Caco-2 (cell line): ENCODE results near the gene UCHL5. TPM values are rescaled to one million over a fixed set of nuclear protein-coding genes. Genes with fewer than 3 reads are reported as not detected.

Source experiments
- BruUV-seq: library from RNA; stranded (reverse); fragments of 400-500 nt; replicated peaks from 2 replicates; lab custom pipeline; 2021; lab: Mats Ljungman, UMichigan
- CTCF ChIA-PET: fragments of 300-600 bp; sonication (Branson Sonifier 250); formaldehyde crosslinking; loops from one replicate; lab custom pipeline; 2022; ENCODE audit warnings: antibody characterized with exemption; lab: Charles Lee
- POLR2A ChIA-PET: fragments of 300-600 bp; sonication (Branson Sonifier 250); formaldehyde crosslinking; loops from one replicate; lab custom pipeline; 2022; ENCODE audit warnings: antibody characterized with exemption; lab: Charles Lee
- DNase-seq, 2 experiments: peaks; one replicate each; pipeline versions ENCODE4 v3.0.0 to v3.0.0-alpha.2; 2020 to 2022
- H3K27me3 ChIP-seq: replicated peaks from 2 replicates; pipeline ENCODE4 v1.6.0; 2011; ENCODE audit warnings: low read length; ENCODE audit not compliant: control insufficient read depth, insufficient read depth
- H3K36me3 ChIP-seq: 2 replicates; pipeline ENCODE4 v1.5.1; 2011; ENCODE audit warnings: low read length; ENCODE audit not compliant: control insufficient read depth, insufficient read depth
- H3K4me1 ChIP-seq: fragments of 250-450 bp; sonication (Bioruptor Pico); 2 replicates; pipeline ENCODE4 v1.5.1; 2020; ENCODE audit warnings: mild to moderate bottlenecking
- H3K4me3 ChIP-seq: 2 replicates; pipeline ENCODE4 v1.5.1; 2011; ENCODE audit warnings: low read depth, mild to moderate bottlenecking, control low read depth, low read length
- H3K9me3 ChIP-seq: fragments of 250-450 bp; sonication (Bioruptor Pico); 2 replicates; pipeline ENCODE4 v1.5.1; 2020; ENCODE audit warnings: mild to moderate bottlenecking, moderate library complexity
- H3K27ac Mint-ChIP-seq: one replicate; pipeline ENCODE4 v1.8.0; 2022; ENCODE audit warnings: mixed read lengths; ENCODE audit not compliant: unreplicated experiment
- H3K27me3 Mint-ChIP-seq: one replicate; pipeline ENCODE4 v1.8.0; 2022; ENCODE audit warnings: mixed read lengths; ENCODE audit not compliant: insufficient read depth, unreplicated experiment
- H3K36me3 Mint-ChIP-seq: one replicate; pipeline ENCODE4 v1.8.0; 2022; ENCODE audit warnings: mild to moderate bottlenecking, mixed read lengths; ENCODE audit not compliant: insufficient read depth, unreplicated experiment
- H3K4me1 Mint-ChIP-seq: one replicate; pipeline ENCODE4 v1.8.0; 2022; ENCODE audit warnings: low read depth, mixed read lengths; ENCODE audit not compliant: unreplicated experiment
- H3K4me3 Mint-ChIP-seq: one replicate; pipeline ENCODE4 v1.8.0; 2022; ENCODE audit warnings: mild to moderate bottlenecking, moderate library complexity, mixed read lengths; ENCODE audit not compliant: unreplicated experiment
- H3K9me3 Mint-ChIP-seq: one replicate; pipeline ENCODE4 v1.8.0; 2022; ENCODE audit warnings: mixed read lengths; ENCODE audit not compliant: unreplicated experiment
- intact Hi-C: fragments of 100-400 bp; cut with micrococcal nuclease; formaldehyde crosslinking; loops from one replicate; pipeline ENCODE4 v1.10.0; 2022; ENCODE audit not compliant: unreplicated experiment
- total RNA-seq: library from RNA; stranded (reverse); gene quantifications from 2 replicates; pipeline ENCODE4 v1.2.3, GENCODE V29; 2022
- TF ChIP-seq, protein P1 (sequence below), 2 experiments: fragments of 200-600 bp in 1 of 2; IDR thresholded peaks; 1 replicate in 1 of 2; 2 replicates in 1 of 2; pipeline versions ENCODE4 v1.5.1 to v1.8.0; 2011 to 2022; ENCODE audit warnings: antibody characterized with exemption in 1 of 2, control low read depth in 1 of 2, inconsistent platforms in 1 of 2, low read depth in 1 of 2, low read length in 1 of 2, mild to moderate bottlenecking in 1 of 2, moderate library complexity in 1 of 2; ENCODE audit not compliant: insufficient read depth in 1 of 2, severe bottlenecking in 1 of 2, unreplicated experiment in 1 of 2

UCHL5 gene
- total RNA-seq, 1 experiment from 2014 or later: 49.6 TPM

DNA sequence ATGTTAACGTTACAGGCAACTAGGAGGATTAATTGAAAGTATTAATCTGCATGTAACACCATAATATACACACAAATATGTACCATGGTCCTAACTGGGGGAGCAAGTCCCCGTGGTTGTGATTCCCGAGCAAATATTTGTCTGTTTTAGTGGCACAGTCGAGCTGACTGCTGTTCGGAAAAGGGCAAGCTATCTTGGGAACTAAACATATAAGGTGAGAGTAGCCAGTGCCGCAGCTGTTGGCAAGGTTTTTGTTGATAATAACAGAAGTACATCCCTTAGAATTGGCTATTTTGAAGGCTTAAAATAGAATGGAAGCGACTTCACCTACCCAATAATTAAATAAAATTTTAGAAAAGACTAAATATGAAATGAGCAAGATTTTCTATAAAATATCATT, 45.5 kb downstream of the UCHL5 start:
- Mint-ChIP-seq H3K27ac (no peak overlapping the region), H3K27me3 (no peaks in the 10 kb centered on the region), H3K36me3 (no peaks in the 10 kb centered on the region), H3K9me3 (no peaks in the 10 kb centered on the region), H3K4me3 (no peak overlapping the region), H3K4me1 (peaks cover 9% of the 10 kb centered on the region)
- CTCF ChIA-PET: no interaction called here
- Histone ChIP-seq H3K27me3 (no peaks in the 10 kb centered on the region), H3K4me3 (no peak overlapping the region), H3K36me3 (no peaks in the 10 kb centered on the region), H3K4me1 (peaks cover 12% of the 10 kb centered on the region), H3K9me3 (no peaks in the 10 kb centered on the region)
- POLR2A ChIA-PET: no interaction called here
- no peak for DNase-seq
- TF ChIP-seq, protein P1, sequence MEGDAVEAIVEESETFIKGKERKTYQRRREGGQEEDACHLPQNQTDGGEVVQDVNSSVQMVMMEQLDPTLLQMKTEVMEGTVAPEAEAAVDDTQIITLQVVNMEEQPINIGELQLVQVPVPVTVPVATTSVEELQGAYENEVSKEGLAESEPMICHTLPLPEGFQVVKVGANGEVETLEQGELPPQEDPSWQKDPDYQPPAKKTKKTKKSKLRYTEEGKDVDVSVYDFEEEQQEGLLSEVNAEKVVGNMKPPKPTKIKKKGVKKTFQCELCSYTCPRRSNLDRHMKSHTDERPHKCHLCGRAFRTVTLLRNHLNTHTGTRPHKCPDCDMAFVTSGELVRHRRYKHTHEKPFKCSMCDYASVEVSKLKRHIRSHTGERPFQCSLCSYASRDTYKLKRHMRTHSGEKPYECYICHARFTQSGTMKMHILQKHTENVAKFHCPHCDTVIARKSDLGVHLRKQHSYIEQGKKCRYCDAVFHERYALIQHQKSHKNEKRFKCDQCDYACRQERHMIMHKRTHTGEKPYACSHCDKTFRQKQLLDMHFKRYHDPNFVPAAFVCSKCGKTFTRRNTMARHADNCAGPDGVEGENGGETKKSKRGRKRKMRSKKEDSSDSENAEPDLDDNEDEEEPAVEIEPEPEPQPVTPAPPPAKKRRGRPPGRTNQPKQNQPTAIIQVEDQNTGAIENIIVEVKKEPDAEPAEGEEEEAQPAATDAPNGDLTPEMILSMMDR (IDR thresholded peaks at IDR 0.05; ENCODE audit: insufficient read depth in 1 of 2, low read depth in 1 of 2, low read length in 1 of 2, severe bottlenecking in 1 of 2, unreplicated experiment in 1 of 2): no peak
- intact Hi-C loops: no loop called here
- no TSS peak for BruUV-seq

DNA sequence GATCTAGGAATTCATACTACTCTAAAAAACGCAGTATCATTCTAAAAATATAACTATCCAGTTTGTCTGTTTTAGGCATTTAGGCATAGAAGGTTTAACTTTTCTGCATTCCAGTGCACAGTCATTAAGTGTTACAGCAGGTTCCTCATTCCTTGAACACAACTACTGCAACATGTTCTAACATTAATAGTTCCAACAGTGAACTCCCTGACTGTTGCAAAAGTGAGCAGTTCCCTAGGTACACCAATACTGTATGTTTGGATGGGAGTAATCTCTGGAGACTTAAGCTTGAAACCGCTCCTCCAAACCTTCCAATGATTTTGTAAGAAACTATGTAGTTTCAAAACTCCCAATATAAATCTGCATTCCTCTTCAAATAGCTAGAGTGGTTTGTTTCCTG, 46.2 kb downstream of the UCHL5 start:
- DNase-seq: no peak
- peaks cover 19% of the 10 kb centered on the region for H3K4me1 ChIP-seq
- TF ChIP-seq, protein P1 (IDR thresholded peaks at IDR 0.05; ENCODE audit: insufficient read depth in 1 of 2, low read depth in 1 of 2, low read length in 1 of 2, severe bottlenecking in 1 of 2, unreplicated experiment in 1 of 2): no peak
- H3K4me3 ChIP-seq: no peak overlapping the region
- intact Hi-C loops: no loop called here
- Mint-ChIP-seq H3K4me1 (peaks cover 9% of the 10 kb centered on the region), H3K36me3 (no peaks in the 10 kb centered on the region), H3K27ac (no peak overlapping the region), H3K4me3 (no peak overlapping the region), H3K9me3 (no peaks in the 10 kb centered on the region), H3K27me3 (no peaks in the 10 kb centered on the region)
- no peaks in the 10 kb centered on the region for H3K9me3 ChIP-seq
- POLR2A ChIA-PET: no interaction called here
- no peaks in the 10 kb centered on the region for H3K27me3 ChIP-seq
- CTCF ChIA-PET: no interaction called here
- no peaks in the 10 kb centered on the region for H3K36me3 ChIP-seq
- no TSS peak for BruUV-seq

DNA sequence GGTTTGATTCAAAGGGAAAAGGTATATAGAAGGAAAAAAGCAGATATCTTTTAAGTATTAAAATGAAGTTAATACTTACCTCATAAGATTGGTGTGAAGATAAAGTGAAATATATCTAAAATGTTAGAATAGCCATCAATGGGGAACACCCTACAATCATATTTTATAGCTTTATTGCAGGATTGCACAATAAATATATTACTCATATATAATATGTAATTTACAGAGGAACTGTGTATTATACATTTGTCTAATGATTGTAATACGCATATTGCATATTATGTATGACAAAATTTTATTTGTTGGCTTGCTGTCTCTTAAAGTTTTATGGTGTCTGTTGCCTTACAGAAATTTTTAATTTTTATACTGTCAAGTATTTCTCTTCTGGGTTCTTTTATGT, 47.8 kb downstream of the UCHL5 start:
- intact Hi-C loops: no loop called here
- Histone ChIP-seq H3K4me3 (no peak overlapping the region), H3K4me1 (peaks cover 31% of the 10 kb centered on the region), H3K36me3 (no peaks in the 10 kb centered on the region), H3K9me3 (no peaks in the 10 kb centered on the region), H3K27me3 (no peaks in the 10 kb centered on the region)
- TF ChIP-seq, protein P1 (IDR thresholded peaks at IDR 0.05; ENCODE audit: insufficient read depth in 1 of 2, low read depth in 1 of 2, low read length in 1 of 2, severe bottlenecking in 1 of 2, unreplicated experiment in 1 of 2): no peak
- DNase-seq: no peak
- Mint-ChIP-seq H3K9me3 (no peaks in the 10 kb centered on the region), H3K27ac (no peak overlapping the region), H3K4me3 (no peak overlapping the region), H3K36me3 (peaks cover 6% of the 10 kb centered on the region), H3K4me1 (peaks cover 13% of the 10 kb centered on the region), H3K27me3 (no peaks in the 10 kb centered on the region)
- no TSS peak for BruUV-seq
- POLR2A ChIA-PET: no interaction called here
- CTCF ChIA-PET: no interaction called here
